NCI-H2196 (cell line): ENCODE measurements around the gene NGFR.

Experiments
- DNase-seq: peaks from one replicate; lab custom pipeline; 2025; ENCODE audit not compliant: unreplicated experiment; lab: John Stamatoyannopoulos, UW

Gene NGFR, protein sequence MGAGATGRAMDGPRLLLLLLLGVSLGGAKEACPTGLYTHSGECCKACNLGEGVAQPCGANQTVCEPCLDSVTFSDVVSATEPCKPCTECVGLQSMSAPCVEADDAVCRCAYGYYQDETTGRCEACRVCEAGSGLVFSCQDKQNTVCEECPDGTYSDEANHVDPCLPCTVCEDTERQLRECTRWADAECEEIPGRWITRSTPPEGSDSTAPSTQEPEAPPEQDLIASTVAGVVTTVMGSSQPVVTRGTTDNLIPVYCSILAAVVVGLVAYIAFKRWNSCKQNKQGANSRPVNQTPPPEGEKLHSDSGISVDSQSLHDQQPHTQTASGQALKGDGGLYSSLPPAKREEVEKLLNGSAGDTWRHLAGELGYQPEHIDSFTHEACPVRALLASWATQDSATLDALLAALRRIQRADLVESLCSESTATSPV

DNA sequence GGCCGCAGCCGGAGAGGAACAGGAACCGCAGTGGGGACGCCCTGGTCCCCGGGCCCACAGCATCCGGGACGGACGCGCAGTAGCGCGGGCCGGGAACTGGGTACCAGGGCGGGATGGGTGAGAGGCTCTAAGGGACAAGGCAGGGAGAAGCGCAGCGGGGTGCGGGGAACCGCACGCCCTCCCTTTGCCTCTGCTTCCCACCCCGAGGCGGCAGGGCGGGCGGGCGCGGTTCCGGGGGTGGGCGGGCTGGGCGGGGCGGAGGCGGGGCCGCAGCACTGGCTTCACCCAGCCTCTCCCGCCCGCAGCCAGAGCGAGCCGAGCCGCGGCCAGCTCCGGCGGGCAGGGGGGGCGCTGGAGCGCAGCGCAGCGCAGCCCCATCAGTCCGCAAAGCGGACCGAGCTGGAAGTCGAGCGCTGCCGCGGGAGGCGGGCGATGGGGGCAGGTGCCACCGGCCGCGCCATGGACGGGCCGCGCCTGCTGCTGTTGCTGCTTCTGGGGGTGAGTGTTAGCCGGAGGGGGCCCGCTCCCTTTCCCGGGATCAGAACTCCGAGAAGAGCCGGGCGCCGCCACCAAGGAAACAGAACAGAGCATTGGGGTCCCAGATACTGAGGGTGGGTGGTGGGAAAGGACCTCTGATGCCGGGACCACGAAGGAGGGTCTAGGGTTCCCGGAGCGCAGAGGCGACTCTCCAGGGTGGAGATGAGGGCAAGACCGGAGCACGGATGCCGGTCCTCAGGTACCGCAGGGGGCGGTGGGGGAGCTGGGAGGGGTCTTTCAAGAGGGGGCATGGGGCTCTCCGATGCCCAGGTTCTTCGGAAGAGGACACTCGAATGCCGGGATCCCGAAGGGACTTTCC is at the start of gene NGFR:
TSS of gene NGFR (plus strand) at position 308 of the 856 bp plus-strand sequence. CDS start at position 433, 125 bp downstream.
- peak; percentile 77 for DNase-seq

DNA sequence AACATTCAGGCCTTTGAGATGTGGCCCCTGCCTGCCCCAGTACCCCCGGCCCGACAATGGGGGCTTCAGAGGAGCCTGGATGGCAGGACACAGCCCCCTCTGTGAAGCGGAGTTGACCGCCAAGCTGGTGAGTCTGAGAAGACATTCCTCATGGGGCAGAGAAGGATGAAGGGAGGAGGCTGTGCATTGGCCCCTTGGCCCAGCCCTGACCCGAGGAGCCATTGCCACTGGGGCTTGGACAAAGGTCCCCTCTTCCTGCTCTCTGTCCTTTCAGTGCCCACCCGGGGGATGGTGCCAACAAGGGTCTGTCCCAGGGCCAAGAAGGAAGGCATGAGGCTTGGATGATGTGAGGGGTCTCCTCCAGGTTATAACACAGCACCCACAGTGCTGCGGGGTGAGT is 49.5 kb upstream of the NGFR start:
- DNase-seq: no peak

- DNase-seq: no peak
Observed at GRCh38 chr17:49447628-49448302, 47.3 kb upstream of the NGFR start.

DNA sequence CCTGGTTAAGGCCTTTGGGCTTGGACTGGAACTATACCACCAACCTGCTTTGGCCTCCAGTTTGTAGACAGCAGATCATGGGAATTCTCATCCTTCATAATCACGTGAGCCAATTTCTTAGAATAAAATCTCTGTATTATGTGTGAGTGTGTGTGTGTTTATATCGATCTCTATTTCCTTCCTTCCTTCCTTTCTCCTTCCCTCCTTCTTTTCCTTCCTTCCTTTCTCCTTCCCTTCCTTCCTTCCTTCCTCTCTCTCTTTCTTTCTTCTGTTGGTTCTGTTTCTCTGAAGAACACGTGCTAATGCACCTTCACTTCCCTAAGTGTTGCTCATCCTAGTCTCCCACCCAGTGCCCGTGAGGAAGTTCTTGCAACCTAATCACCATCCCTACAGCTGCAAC is 44.9 kb upstream of the NGFR start:
- DNase-seq: no peak

DNA sequence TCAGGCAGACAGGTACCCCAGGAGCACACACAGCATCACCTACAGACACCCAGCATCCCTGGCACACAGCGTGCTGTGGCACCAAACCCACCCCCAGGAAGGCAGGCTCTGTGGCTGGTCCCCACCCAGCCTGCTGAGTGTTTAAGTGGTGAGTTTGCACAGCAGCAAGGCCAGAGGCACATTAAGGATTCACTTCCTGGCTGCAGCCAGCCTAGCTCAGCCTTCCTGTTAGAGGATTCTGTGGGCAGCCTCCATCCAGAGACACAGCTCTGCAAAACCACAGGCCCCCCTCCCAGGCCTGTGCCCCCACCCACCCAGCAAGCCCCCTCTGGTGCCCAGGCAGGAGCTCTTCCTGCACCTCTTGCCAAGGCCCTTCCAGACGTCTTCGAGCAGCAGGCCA is 44.4 kb upstream of the NGFR start:
- DNase-seq: no peak

- DNase-seq: no peak
Observed at GRCh38 chr17:49452201-49452600, 42.9 kb upstream of the NGFR start.

DNA sequence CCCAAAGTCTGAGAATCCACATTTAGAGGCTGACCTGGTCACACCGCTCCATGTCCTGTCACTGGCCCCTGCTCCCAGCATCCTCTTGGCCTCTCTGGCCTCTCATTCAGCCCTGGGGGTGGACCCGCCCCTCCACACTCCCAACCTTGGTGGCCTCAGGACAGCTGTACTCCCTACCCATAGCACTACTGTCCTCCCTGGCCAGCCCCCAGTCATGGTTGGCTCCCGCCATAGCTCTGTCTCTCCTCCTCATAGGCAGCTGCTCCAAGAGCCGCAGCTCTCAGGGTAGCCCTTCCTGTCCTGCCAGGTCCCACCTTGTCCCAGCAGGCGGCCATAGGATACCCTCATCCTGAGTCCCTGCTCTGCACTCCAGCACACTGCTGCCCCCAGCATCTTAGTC is 42.4 kb upstream of the NGFR start:
- DNase-seq: no peak

- DNase-seq: peak; percentile 17
Observed at GRCh38 chr17:49454050-49454449, 41.0 kb upstream of the NGFR start.

GRCh38 chr17:49455272-49455861 is 39.7 kb upstream of the NGFR start:
- DNase-seq: no peak

- DNase-seq: peak; percentile 25
Observed at GRCh38 chr17:49456183-49456965, 38.7 kb upstream of the NGFR start.

DNA sequence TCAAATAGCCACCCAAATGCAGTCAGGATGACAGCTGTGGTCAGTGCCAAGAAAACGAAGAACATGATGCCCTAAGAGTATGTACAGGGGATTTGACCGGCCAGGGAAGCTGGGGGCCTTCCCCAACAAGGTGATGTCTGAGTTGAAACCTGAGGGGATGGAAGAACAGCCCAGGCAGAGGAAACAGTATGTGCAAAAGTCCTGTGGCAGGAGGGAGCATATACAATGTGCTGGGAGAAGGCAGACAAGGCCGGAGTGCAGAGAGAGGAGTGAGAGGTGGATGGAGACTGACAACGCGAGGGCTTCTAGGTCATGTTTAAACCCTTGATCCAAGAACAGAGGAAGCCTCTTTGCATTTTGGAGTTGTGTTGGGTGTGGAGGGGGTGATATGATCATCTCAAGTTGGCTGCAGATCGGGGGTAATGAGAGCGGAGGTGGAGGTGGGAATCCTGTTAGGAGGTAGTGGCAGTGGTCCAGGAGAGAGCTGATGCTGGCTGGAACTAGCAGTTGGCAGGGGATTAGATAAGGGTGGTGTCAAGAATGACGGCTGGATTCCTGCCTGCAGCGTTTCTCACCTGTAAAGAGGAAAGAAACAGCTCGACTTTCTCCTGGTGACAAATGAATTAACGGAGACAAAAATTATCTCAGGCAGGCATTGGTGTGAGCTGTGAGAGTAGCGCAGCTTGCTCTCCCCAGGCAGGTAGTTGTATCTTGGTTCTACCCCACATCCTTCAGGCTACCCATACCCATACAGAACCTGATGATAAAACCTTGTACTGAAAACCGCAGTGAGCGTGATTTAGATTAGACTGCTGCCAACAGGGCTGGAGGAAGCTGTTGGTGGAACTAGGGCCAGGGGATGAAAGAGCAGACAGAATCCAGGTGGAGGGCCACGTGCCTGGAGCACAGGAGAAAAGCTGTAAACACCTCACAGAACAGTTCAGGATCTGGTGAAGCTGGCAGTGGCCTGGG is 37.2 kb upstream of the NGFR start:
- DNase-seq: no peak

GRCh38 chr17:49459401-49459984 is 35.6 kb upstream of the NGFR start:
- DNase-seq: no peak

GRCh38 chr17:49460401-49460800 is 34.7 kb upstream of the NGFR start:
- no peak for DNase-seq

DNA sequence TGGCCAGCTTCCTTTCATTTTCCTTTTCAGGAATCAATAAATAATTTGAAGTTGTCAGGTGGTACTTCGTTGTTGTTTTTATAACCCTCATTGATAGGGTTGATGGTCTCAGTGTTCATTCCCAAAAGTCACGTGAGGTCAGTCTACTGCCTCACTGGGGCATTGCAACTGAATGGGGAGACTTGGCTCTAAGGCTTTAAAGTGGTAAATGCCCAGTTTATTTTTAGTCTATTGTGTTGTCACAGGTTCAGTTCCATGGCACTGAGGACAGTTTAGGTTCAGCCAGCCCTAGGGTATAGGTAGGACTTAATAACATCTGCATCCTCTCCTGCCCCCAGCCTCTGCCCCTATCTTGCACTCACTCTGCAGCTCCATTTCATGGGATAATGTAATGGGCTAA is 33.5 kb upstream of the NGFR start:
- DNase-seq: no peak

DNA sequence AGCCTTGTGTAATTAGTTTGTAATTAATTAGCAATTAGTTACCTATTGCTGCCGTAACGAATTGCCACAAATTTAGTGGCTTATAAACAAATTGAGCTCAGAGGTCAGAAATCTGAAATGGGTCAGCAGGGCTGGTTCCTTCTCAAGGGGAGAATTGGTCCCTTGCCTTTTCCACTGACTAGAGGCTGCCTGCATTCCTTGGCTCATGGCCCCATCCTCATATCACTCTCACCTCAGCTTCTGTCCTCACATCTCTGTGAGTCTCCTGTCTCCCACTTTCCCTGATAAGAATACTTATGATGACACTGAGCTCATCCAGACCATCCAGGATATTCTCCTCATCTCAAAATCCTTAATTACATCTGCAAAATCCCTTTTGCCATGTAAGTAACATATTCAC is 31.0 kb upstream of the NGFR start:
- DNase-seq: no peak

GRCh38 chr17:49465331-49465903 is 29.7 kb upstream of the NGFR start:
- DNase-seq: no peak

DNA sequence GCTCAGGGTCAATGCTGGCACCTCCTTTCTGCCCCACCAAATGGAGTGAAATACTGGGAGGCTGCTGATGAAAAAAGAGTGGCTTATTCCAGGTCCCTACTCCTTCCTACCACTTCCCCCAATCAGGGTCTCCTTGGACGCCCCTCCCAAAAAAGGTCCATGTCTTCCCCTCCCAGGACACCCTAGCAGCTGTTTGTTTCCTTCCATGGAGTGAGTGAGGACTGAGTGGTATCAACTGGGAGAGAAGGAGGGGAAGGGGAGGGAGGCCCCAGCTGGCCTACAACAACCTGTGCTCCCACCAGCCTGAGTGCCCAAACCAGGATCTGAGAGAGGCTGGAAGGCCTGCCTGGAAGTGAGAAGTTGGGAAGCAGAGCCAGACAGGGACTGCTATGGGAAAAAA is 28.7 kb upstream of the NGFR start:
- DNase-seq: no peak

DNA sequence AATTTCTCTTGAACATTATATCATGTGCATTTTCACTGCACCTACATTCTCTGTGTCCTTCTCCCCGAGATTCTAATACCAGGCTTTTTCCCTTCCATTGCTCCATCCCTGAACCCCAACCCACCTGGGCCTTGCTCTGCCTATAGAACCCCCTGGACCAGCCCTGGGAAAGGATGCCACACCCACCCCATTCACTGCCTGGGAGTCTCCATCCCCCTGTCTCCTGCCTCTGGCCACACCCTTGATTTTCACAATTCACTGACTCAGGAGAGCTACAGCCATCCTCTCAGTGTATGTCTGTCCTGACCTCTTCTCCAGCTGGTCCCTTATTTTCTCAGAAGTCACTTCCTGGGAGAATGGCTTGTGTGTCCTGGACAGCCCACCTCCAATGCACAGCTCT is 27.9 kb upstream of the NGFR start:
- DNase-seq: no peak
